PC-3 (cell line): ENCODE measurements around the gene CMC2. TPM values are rescaled to one million over a fixed set of nuclear protein-coding genes. Genes with fewer than 3 reads are reported as not detected.

Experiments
- ATAC-seq: fragments of 200-7000 bp; cut with Tn5 transposase; 2 replicates; pipeline ENCODE4 v1.9.1; 2020; ENCODE audit warnings: mild to moderate bottlenecking, moderate library complexity
- BruUV-seq: library from RNA; stranded (reverse); fragments of 400-500 nt; replicated peaks from 2 replicates; lab custom pipeline; 2021; lab: Mats Ljungman, UMichigan
- CTCF ChIA-PET: fragments of 300-600 bp; sonication (Branson Sonifier 250); formaldehyde crosslinking; loops from one replicate; lab custom pipeline; 2022; ENCODE audit warnings: antibody characterized with exemption; lab: Charles Lee
- POLR2A ChIA-PET: fragments of 300-600 bp; sonication (Branson Sonifier 250); formaldehyde crosslinking; loops from one replicate; lab custom pipeline; 2022; ENCODE audit warnings: antibody characterized with exemption; ENCODE audit not compliant: unreplicated experiment; lab: Charles Lee
- DNase-seq: peaks from one replicate; pipeline ENCODE4 v3.0.0-alpha.2; 2015
- H2AFZ ChIP-seq: fragments of 300-600 bp; sonication (generic); 2 replicates; pipeline ENCODE4 v1.6.0; 2016; ENCODE audit warnings: antibody characterized with exemption, low read length
- H3F3A ChIP-seq: fragments of 300-600 bp; sonication (generic); one replicate; pipeline ENCODE4 v1.6.0; 2017; ENCODE audit warnings: antibody characterized with exemption, low read length, control low read depth, mild to moderate bottlenecking; ENCODE audit not compliant: unreplicated experiment
- H3K27ac ChIP-seq: fragments of 300-600 bp; sonication (generic); 2 replicates; pipeline ENCODE4 v1.5.1; 2016; ENCODE audit warnings: mild to moderate bottlenecking, low read length
- H3K27me3 ChIP-seq: fragments of 300-600 bp; sonication (generic); 2 replicates; pipeline ENCODE4 v1.6.1; 2016; ENCODE audit warnings: low read length, mixed read lengths
- H3K36me3 ChIP-seq: fragments of 300-600 bp; sonication (generic); 2 replicates; pipeline ENCODE4 v1.6.1; 2016; ENCODE audit warnings: low read depth, mixed run types, low read length, mixed read lengths
- H3K4me1 ChIP-seq: fragments of 300-600 bp; sonication (generic); 2 replicates; pipeline ENCODE4 v1.5.1; 2016; ENCODE audit warnings: low read length; ENCODE audit not compliant: insufficient read depth
- H3K4me2 ChIP-seq: fragments of 300-600 bp; sonication (generic); 2 replicates; pipeline ENCODE4 v1.6.0; 2016; ENCODE audit warnings: low read length
- H3K4me3 ChIP-seq: fragments of 300-600 bp; sonication (generic); 2 replicates; pipeline ENCODE4 v1.5.1; 2016; ENCODE audit warnings: mild to moderate bottlenecking, low read length, mixed read lengths
- H3K79me2 ChIP-seq: fragments of 300-600 bp; sonication (generic); 2 replicates; pipeline ENCODE4 v1.6.1; 2017; ENCODE audit warnings: low read length, mixed read lengths
- H3K9ac ChIP-seq: fragments of 300-600 bp; sonication (generic); 2 replicates; pipeline ENCODE4 v1.6.0; 2016; ENCODE audit warnings: mild to moderate bottlenecking, low read length
- H3K9me2 ChIP-seq: fragments of 300-600 bp; sonication (generic); replicated peaks from 2 replicates; pipeline ENCODE4 v1.6.1; 2016; ENCODE audit warnings: mixed run types, low read length, mixed read lengths
- H3K9me3 ChIP-seq: fragments of 300-600 bp; sonication (generic); 2 replicates; pipeline ENCODE4 v1.6.1; 2016; ENCODE audit warnings: low read length, mixed read lengths
- H4K20me1 ChIP-seq: fragments of 300-600 bp; sonication (generic); 2 replicates; pipeline ENCODE4 v1.6.1; 2016; ENCODE audit warnings: low read length, mixed read lengths
- CTCF ChIP-seq: fragments of 300-600 bp; sonication (generic); conservative IDR thresholded peaks from 2 replicates; pipeline ENCODE4 v1.5.1; 2017; ENCODE audit warnings: antibody characterized with exemption, low read depth, mild to moderate bottlenecking, low read length
- EZH2 ChIP-seq: fragments of 300-600 bp; sonication (generic); IDR thresholded peaks from one replicate; pipeline ENCODE4 v1.6.1; 2017; ENCODE audit warnings: antibody characterized with exemption, mild to moderate bottlenecking, low read length; ENCODE audit not compliant: unreplicated experiment
- EZH2phosphoT487 ChIP-seq: fragments of 300-600 bp; sonication (generic); IDR thresholded peaks from 2 replicates; pipeline ENCODE4 v1.6.1; 2018; ENCODE audit warnings: mild to moderate bottlenecking, antibody characterized with exemption, low read length, borderline replicate concordance
- intact Hi-C: fragments of 100-400 bp; cut with micrococcal nuclease; formaldehyde crosslinking; loops from 2 replicates; pipeline ENCODE4 v1.9.0; 2023
- total RNA-seq: library from RNA; depleted of rRNA; stranded (reverse); fragments of >200 nt; gene quantifications from 2 replicates; pipeline ENCODE4 v1.2.3, GENCODE V29; 2014

The CMC2 gene
- total RNA-seq, 1 experiment from 2014 or later = 86.2 TPM

DNA sequence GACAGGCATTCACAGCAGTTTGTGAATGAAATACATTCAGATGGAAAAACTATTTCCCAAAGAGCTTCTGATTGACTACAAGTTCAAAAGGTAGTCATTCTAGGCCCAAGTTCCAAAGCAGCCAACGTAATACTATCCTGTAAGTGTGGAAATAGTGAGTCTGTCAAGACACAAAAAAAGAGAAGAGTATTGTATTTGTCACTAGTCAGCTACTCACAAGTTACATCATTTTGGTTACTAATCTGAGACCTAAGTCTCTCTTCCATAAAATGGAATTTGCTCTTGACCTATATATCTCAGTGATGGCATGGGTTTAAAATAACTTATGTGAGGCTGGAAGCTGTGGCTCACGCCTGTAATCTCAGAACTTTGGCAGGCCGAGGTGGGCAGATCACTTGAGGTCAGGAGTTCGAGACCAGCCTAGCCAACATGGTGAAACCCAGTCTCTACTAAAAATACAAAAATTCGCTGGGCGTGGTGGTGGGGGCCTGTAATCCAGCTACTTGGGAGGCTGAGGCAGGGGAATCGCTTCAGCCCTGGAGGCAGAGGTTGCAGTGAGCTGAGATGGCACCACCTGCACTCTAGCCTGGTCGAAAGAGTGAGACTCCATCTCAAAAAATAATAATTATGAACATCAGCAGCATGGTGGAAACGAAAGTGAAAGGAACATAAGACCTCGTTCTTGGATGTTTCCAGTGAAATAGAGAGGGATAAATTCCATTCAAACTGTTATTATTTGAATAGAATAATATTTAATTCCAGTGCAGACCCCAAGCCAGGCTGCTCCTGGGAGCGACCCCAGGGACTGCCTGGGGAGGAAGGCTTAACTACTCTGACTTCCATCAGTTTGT, 2.9 kb downstream of the CMC2 start:
- TF ChIP-seq EZH2phosphoT487 (no peak), CTCF (no peak), EZH2 (no peak)
- H3F3A ChIP-seq = no peaks in the 10 kb centered on the region
- peak overlapping the region; percentile 99; the same call in 1 of the 2 replicates for H3K4me3 ChIP-seq
- peak overlapping the region; percentile 99 for H3K4me2 ChIP-seq
- BruUV-seq = no TSS peak
- ChIA-PET POLR2A (no interaction called here), CTCF (interaction anchor here (0.6 kb wide), 2 partner anchors 14 to 32 kb away, joined by 3 read pairs; partner anchors contain the start of gene ATMIN)
- no peaks in the 10 kb centered on the region for H3K27me3 ChIP-seq
- no peaks in the 10 kb centered on the region for H3K9me2 ChIP-seq
- no peaks in the 10 kb centered on the region for H3K36me3 ChIP-seq
- no peak overlapping the region for H3K27ac ChIP-seq
- no peak overlapping the region for H2AFZ ChIP-seq
- intact Hi-C loops = loop anchor here (2.0 kb wide), 1 partner anchor 73 kb away; the partner anchor contains the start of gene C16orf46
- ATAC-seq (no peak), DNase-seq (no peak)
- H4K20me1 ChIP-seq = peaks cover 18% of the 10 kb centered on the region; the same call in 1 of the 2 replicates
- H3K9me3 ChIP-seq = no peaks in the 10 kb centered on the region
- H3K9ac ChIP-seq = 0 out of 2 replicates have a peak overlapping the region, but pooled peaks have one; percentile 96
- H3K4me1 ChIP-seq = peaks cover 10% of the 10 kb centered on the region; the same call in 1 of the 2 replicates
- H3K79me2 ChIP-seq = peaks cover 93% of the 10 kb centered on the region

GRCh38 chr16:81003064-81003463, 3.6 kb downstream of the CMC2 start:
- Histone ChIP-seq H3K27ac (no peak overlapping the region), H3K9ac (no peak overlapping the region), H3K79me2 (peaks cover 93% of the 10 kb centered on the region), H3K4me3 (no peak overlapping the region), H3K27me3 (no peaks in the 10 kb centered on the region), H3K4me1 (peaks cover 5% of the 10 kb centered on the region; the same call in 1 of the 2 replicates), H4K20me1 (peaks cover 18% of the 10 kb centered on the region; the same call in 1 of the 2 replicates), H3F3A (no peaks in the 10 kb centered on the region), H2AFZ (no peak overlapping the region), H3K4me2 (no peak overlapping the region), H3K36me3 (no peaks in the 10 kb centered on the region), H3K9me3 (no peaks in the 10 kb centered on the region), H3K9me2 (no peaks in the 10 kb centered on the region)
- ChIA-PET CTCF (no interaction called here), POLR2A (no interaction called here)
- ATAC-seq (no peak), DNase-seq (no peak)
- TF ChIP-seq EZH2phosphoT487 (no peak), EZH2 (no peak), CTCF (no peak)
- intact Hi-C loops = no loop called here
- no TSS peak for BruUV-seq
